IPS-18c (cell line): ENCODE data around the gene PTPN5.

Experiments used
- H3K4me3 ChIP-seq: 2 replicates; pipeline ENCODE4 v1.7.0; 2013; ENCODE audit warnings: low read depth, mild to moderate bottlenecking, low read length, moderate library complexity; ENCODE audit not compliant: insufficient read depth
- H3K9me3 ChIP-seq: one replicate; pipeline ENCODE4 v1.6.1; 2013; ENCODE audit warnings: mild to moderate bottlenecking, low read length, moderate library complexity; ENCODE audit not compliant: control insufficient read depth, insufficient read depth

Gene PTPN5

DNA sequence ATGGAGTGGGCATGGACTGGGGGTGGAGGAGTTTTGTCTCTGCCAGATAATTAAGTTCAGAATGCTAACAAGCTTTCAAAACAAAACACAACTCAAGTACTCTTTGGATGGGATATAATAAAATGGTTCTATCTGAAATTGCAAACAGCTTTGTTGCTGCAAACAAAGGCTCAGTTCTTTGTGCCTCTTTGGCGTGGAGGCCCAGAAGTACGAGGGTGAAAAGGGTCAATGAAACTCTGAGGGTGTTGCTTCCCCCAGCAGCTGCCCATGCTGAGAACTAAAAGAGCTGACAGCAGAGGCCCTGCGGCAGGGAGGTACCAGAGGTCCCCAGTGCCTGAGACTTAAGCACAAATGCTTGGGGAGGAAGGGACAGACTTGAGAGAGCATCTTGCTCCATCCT, 39.1 kb downstream of the PTPN5 start:
- no peak overlapping the region for H3K4me3 ChIP-seq
- no peaks in the 10 kb centered on the region for H3K9me3 ChIP-seq

DNA sequence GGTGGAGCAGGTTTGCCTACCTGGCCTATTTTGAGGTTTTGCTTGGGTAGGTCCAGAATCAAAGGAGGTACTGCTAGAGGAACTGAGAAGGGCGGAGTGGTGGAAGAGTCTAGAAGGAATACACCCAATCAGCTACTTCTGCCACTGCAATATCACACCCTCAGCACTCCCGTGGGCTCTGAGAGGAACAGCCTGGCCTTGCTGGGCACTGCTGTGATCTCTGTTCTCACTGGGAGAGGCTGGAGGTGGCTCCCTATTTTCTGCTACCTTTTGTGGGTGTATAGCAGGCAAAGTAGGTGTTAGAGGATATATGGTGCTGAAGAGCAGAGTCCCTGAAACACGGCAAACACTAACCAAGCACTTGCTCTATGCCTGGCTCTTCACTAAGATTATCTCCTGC, 40.7 kb downstream of the PTPN5 start:
- no peaks in the 10 kb centered on the region for H3K9me3 ChIP-seq
- no peak overlapping the region for H3K4me3 ChIP-seq

DNA sequence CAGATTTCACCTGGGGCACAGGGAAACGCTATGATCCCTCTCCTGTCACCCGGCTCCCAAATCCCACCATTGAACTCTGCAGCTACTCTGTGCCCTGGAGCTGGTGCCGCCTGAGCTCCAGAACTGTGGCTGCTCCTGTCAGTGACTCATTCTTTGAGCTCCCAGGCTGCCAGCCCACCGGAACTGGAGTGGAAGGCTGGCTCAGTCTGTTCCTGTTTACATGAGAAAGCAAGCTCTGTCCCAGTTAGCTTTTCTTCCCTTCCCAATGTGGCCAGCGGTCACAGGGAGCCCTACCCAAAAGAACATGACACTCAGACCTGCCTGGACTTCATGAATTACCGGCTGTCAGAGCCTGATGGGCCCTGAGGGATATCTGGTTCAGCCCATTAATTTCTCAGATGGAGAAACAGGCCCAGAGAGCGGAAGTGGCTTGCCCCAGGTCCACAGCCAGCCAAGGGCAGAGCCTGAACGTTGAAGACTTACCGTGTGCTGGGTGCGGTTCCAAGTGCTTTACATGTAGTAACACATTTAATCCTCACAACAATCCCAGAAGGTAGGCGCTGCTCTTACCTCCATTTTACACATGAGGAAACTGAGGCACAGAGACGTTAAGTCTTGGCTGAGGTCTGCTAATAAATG, 41.8 kb downstream of the PTPN5 start:
- Histone ChIP-seq H3K9me3 (peaks cover 4% of the 10 kb centered on the region), H3K4me3 (no peak overlapping the region)

DNA sequence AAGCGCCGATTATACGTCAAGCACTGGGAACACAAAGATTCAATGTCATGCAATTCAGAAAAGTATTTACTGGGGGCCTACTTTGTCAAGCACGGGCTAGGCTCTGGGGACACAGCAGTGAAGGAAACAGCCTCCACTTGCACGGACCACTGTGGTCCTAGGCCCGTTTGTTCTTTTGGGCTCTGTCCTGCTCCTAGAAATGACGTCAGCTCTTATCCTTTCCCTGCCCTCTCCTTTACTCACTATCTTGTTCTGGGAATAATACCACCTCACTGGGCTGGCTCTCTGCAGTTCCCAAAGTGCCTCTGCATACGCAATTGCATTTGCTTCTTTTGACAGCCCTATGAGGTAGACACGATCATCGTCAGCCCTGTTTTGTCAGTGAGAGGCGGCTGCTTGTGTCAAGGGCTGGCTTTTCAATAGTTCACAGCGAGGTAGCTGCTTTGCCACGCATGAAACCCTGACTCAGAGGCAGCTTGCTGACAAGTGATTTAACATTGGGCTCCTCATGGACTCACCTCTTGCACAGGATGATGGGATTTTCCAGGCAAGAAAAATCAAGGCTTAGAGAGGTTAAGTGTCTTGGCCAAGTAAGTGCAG, 42.7 kb downstream of the PTPN5 start:
- peaks cover 4% of the 10 kb centered on the region for H3K9me3 ChIP-seq
- no peak overlapping the region for H3K4me3 ChIP-seq

DNA sequence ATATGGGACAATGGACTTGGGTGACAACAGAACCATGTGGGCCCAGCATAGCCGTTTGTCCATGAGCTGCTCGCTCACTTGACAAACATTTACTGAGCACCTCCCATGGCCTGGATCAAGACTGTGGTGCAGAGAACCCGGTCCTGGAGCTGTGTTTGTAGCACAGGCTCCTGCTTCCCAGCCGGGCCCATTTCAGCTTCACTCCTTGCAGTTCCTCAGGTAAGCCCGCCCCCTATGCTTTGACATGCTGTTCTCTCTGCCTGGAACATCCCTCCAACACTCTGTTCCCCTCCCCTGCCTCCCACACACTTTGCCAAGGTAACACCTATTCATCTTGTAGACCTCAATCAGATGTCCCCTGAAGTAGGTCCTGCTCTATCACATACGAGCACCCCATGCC, 46.3 kb downstream of the PTPN5 start:
- Histone ChIP-seq H3K4me3 (no peak overlapping the region), H3K9me3 (peaks cover 4% of the 10 kb centered on the region)

DNA sequence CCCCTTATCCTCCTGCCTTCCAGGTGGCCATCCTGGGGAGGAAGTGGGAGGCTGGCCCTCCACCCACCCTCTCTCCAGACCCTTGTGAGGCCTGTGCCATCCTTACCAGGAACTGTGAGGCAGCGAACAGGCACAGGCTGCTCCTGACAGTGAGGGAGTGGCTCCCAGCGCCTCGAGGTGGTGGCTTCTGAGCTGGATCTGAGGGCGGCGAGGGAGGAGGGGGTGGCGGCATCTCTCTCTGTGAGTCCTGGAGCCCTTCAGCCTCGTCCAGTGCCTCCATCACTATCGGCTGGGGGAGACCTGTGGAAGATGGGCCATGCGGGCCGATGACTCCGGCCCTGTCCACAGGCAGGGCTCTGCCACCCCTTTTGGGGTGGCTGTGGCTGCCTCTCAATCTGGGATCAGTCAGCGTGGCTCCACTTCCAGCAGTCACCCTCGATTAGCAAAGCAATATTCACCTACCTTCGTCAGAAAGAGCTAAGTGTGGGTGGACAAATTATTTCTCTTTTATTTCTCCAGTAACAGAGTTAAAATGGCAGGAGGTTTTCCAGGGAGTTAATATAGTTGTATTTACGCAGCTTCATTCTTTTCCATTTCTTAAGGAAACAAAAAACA, 47.6 kb downstream of the PTPN5 start:
- Histone ChIP-seq H3K9me3 (peaks cover 4% of the 10 kb centered on the region), H3K4me3 (no peak overlapping the region)

DNA sequence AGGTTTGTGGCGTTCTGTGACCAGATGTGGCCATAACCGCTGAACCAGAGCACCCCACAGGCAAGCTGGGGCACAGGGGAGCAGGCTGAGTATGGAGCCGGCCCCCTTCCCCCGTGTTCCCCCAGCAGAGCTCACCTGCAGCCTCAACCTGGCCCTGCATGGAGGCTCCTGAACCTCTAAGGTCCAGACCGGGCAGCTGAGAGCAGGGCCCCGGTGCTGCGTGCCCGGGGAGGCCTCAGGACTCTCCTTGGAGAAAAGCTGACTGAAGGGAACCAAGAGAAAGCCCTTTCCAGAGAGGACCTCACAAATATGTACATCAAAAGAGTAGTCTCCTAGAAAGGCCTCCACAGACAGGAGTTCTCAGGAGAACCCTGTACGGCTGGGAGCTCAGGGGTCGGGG, 48.2 kb downstream of the PTPN5 start:
- Histone ChIP-seq H3K4me3 (no peak overlapping the region), H3K9me3 (peaks cover 4% of the 10 kb centered on the region)

DNA sequence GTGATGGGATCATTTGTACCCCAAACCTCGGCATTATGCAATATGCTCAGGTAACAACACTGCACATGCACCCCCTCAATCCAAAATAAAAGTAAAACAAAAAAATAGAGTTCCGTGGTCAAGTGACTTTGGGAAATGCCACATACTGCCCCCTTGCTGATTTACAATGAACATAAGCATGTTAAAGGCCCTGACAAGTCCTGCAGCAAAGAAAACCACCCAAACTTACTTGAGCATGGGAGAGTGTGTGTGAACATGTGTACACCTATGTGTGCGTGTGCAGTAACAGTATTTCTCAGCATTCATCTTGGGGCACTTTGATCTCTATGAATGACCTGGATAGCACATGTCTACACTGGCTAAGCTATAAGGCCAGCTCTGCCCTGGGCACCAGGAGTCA, 49.8 kb downstream of the PTPN5 start:
- peaks cover 4% of the 10 kb centered on the region for H3K9me3 ChIP-seq

DNA sequence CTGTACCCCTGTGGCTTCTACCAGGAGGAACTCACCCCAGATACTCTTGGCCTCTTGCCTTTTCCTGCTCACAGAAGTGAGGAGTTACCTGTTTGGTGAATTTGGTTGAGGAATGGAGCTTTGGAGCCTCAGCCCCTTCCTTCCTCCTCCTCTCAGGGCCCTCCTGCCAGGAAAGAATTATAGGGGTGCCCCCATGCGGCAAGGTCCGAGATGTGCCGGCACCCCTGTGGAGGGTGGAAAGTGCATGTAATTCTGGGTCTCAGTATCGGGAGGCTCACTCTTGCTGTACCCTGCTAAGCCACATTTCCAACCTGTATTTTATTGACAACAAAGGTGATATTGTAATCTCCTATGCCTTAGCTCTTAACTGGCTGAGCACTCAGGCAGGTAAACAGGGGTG, 51.9 kb downstream of the PTPN5 start:
- no peak overlapping the region for H3K4me3 ChIP-seq
- no peaks in the 10 kb centered on the region for H3K9me3 ChIP-seq

More for the DNA sequence above, 49.8 kb downstream of the PTPN5 start:
- H3K4me3 ChIP-seq: no peak overlapping the region

DNA sequence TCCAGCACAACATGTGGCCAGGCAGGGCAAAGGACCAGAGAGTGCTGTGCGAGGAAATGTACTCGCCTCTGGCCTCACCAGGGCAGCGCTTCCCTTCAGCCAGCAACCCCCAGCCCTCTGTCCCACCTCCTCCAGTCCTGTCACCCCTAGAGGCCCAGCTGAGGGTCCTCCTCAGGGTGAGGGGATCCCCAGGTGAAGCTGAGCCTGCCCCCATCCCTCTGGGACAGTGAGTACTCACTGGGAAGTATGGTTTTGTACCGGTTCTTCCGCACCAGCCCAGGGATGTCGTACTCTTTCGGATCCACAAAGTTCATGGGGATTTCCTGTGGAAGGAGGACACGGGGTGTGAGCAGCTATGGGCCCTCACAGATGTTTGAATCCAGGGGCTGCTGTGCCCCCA, 54.0 kb downstream of the PTPN5 start:
- H3K4me3 ChIP-seq: no peak overlapping the region

DNA sequence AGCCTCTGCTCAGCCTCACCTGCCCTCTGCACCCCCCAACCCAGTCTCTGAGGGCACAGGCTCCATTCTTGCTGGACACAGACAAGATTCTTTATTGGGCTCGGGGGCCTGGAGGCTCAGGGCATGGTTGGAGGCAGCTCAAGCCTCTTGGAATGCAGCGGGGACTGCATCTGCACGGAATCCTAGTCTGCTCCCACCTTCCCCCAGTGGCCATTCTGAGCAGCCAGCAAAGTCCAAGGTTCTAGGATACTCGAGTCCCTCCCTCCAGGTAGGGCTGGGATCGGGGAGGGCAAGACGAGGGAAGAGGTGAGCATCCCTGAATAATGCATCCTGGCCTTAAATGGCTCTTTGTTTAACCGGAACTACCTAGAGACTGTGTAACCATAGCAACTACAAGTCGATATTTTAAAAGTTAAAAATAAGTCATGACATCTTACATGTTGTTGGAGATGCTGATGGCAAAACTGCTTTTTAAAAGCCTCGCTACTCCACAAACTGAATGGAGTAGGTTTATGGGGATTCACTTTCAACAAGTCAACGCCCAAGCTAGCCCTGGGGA, 54.9 kb downstream of the PTPN5 start:
- H3K4me3 ChIP-seq: no peak overlapping the region
- no peaks in the 10 kb centered on the region for H3K9me3 ChIP-seq

More for the DNA sequence above, 54.0 kb downstream of the PTPN5 start:
- no peaks in the 10 kb centered on the region for H3K9me3 ChIP-seq

DNA sequence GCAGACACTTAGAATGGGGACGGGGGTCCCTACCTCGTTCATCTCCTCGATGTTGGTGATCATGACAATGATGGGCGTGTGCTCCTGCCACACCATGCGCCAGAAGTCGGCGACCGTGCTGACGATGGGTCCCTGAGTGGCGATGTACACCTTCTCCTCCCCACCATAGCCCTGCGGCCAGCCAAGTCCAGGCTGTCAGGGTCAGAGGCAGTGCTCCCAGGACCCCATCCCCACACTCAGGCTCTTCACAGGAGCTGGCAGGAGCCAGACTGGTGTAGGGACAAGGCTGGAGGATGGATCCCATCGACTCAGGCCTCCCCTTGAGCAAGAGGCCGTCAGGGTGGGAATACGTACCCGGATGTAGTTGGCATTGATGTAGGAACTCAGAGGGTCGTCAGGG, 58.4 kb downstream of the PTPN5 start:
- H3K9me3 ChIP-seq: no peaks in the 10 kb centered on the region
- no peak overlapping the region for H3K4me3 ChIP-seq

DNA sequence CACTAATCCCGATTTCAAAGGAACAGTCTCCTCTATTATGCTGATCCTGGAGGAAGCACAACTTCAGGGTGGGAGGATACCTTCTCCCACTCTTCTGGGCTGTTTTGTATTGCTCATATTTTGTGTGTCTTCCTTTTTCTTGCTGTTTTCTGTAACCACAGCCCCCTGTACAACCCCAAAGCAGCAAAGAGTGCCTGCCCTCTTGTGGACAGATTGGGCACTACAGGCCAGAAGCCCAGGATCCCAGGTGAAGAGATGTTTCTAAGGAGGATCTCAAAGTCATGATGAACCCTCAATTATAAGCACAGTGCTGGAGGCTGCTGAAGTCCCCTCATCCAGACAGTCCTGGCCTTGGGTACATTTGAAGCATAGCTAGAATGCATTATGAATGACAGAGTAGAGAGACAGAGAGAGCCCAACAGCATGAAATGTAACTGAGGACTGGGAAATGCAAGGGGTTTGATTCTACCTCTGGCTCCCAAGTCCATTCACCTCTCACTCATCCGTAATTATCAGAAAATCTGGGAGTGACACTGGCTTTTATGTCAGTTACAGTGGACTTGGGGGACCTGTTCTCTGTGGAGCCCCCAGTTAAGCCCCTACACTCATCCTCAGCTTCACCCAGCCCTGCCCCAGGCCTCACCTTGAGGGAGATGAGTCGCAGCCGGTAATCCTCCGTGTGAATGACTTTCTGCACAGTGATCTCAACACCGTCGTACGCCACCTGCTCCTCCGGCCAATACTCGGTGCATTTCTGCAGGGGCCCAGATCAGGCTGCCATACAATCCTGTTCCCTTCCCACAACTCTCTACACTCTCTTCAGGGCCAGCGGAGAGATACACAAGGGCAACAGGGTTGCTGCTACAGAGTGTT, 59.4 kb downstream of the PTPN5 start:
- Histone ChIP-seq H3K4me3 (no peak overlapping the region), H3K9me3 (no peaks in the 10 kb centered on the region)

DNA sequence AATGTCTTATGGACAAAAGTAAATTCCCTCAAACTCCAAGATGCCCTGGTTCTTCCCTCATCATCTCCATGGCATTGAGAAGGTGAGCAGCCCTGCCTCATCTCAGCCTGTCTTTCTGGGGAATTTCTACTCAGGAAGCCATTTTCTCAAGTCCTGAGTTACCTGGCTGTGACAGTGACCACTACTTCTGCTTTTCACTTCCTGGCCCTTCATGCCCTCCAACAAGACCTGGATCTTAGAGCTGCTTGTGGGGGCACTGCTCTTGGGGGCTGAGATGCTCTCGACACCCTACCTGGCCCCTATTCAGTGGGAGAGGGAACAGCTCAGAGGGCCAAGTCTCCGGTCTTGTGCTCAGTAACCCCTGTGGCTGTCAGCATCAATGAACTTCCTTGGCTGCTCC, 60.2 kb downstream of the PTPN5 start:
- H3K9me3 ChIP-seq: no peaks in the 10 kb centered on the region
- no peak overlapping the region for H3K4me3 ChIP-seq

DNA sequence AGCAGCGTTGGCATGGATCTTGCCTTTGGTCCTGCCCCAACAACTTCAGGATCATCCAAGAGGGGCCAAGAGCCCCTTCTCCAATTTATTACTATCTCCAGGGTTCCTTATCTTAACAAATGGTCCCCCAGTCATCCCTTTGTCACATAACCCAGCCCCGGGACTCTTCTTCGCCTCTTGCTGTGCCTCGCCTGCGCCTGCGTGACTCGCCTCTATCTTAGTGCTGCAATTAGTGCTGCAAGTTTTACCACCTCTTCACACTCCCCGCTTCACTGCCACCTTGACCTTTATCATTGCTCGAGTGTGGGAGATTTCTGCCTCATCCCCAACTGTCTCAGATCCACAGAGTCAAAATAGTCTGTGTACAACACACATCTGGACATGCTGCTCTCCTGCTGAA, 61.6 kb downstream of the PTPN5 start:
- Histone ChIP-seq H3K4me3 (no peak overlapping the region), H3K9me3 (no peaks in the 10 kb centered on the region)

DNA sequence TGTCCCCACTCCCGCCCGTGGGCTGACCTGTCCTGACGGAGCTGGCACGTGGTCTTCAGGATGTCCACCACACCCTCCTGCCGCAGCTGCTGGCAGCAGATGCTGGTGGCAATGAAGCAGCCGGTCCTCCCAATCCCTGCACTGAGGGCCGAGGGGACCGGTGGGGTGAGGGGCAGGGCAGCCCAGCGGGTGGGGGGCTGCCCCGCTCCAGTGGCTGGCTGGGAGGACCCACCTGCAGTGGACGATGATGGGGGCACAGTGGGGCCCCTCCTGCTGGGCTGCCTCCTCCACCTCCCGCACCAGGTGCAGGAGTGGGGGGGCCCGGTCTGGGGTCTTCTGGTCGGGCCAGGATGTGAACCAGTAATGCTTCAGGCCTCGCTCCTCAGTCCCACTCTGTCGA, 62.2 kb downstream of the PTPN5 start:
- Histone ChIP-seq H3K9me3 (no peaks in the 10 kb centered on the region), H3K4me3 (no peak overlapping the region)

DNA sequence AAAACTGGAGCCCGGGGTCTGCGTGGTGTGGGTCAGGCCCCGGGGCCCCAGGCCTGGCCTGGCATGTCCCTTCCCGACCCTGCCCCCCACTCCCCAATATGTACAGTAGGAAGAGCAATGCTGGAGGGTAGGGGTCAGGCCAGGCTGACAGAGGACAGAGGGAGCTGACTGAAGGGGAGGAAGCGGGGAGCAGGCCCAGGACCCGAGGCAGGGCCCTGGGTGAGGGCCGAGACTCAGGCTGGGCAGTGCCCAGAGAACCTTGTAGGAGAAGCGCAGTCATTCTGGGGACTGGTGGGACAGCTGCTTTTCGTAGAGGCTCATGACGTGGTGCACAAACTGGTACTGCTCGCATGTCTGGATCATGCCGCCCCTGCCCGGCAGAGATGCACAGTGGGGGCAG, 62.9 kb downstream of the PTPN5 start:
- H3K4me3 ChIP-seq: no peak overlapping the region
- H3K9me3 ChIP-seq: no peaks in the 10 kb centered on the region
